NCI-H345 treated with DMSO at 0.1 percent for 48 hours (cell line): ENCODE results near the gene GKN1.
A peak's percentile ranks its signal among the peaks of the same experiment; 100 is the strongest.
"Not testable (repeated sequence)": the region's sequence is repeated elsewhere in the genome, so short reads cannot be mapped to it uniquely, and the experiment has no call there.

Experiments used
- DNase-seq: peaks from one replicate; lab custom pipeline; 2025; ENCODE audit not compliant: unreplicated experiment; lab: John Stamatoyannopoulos, UW

The GKN1 gene, protein sequence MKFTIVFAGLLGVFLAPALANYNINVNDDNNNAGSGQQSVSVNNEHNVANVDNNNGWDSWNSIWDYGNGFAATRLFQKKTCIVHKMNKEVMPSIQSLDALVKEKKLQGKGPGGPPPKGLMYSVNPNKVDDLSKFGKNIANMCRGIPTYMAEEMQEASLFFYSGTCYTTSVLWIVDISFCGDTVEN

DNA sequence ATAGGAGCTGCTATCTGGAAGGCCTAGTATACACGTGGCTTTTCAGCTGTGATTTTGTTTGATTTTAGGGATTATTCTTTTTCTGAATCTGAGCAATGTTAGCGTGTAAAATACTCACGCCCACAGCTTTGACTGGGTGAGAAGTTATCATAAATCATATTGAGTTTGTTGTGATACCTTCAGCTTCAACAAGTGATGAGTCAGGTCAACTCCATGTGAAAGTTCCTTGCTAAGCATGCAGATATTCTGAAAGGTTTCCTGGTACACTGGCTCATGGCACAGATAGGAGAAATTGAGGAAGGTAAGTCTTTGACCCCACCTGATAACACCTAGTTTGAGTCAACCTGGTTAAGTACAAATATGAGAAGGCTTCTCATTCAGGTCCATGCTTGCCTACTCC lies at the start of gene GKN1:
Gene GKN1, plus strand, starts transcription at position 386 of the 400 bp plus-strand sequence. CDS start 42 bp downstream, outside the sequence.
- DNase-seq = no peak

DNA sequence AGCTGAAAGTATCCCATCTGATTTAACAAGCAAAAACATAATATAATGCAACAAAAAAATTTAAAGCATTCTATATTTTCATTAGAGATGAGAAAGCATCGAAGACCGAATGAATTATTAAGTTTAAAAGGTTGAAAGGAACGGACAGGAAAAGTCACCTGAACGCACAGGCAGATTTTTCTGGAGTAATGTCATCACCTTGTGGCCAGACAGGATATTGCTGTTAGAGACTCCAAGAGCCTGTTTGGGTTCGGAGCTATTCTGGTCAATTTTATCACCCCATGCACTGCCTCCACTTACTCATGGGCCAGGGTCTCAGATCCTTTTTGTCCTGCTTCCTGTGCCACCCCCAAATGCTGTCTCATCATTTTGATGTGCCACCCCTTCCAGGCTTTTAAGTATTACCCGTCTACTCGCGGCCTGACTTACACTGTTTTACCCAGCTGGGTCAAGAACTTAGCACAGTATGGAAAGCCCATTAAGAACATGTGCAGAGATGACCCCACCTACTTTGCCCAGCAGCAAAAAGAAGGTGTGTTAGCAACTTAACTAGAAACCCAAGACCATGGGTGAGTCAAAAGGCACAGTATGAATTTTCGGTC lies 49.0 kb upstream of the GKN1 start:
- peak; percentile 38 for DNase-seq

DNA sequence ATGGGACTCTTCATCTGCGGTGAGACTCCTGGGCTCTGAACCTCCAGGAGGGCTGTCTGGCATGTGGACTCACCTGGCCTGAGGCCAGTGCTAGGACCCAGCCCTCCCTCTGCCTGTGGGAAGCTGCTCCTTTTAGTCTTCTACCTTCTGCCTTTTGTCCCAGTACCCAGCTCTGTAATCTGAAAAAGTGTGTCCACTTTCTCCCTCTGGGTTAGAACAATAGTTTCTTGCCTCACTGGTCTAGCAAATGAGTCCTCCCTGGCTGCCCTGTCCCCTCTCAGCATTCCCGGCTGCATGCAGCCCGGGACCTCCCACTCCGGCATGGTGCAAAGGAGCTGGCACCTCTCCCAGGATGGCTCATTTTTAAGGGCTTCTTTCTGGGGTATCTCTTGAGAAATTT lies 47.6 kb upstream of the GKN1 start:
- no peak for DNase-seq

DNA sequence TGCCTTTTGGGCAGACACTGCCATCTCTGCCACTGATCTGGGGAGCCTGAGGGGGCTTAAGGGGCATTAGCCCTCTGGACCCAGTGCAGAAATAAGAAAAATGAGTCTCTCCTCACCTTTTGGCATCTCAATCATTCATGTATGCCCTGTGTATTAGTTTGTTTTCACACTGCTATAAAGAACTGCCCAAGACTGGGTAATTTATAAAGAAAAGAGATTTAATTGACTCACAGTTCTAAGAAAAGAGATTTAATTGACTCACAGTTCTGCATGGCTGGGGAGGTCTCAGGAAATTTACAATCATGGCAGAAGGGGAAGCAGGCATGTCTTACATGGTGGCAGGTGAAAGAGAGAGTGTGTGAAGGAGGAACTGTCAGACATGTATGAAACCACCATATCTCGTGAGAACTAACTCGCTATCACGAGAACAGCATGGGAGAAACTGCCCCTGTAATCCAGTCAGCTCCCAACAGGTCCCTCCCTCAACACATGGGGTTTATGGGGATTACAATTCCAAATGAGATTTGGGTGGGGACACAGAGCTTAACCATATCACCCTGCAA lies 43.2 kb upstream of the GKN1 start:
- no peak for DNase-seq

DNA sequence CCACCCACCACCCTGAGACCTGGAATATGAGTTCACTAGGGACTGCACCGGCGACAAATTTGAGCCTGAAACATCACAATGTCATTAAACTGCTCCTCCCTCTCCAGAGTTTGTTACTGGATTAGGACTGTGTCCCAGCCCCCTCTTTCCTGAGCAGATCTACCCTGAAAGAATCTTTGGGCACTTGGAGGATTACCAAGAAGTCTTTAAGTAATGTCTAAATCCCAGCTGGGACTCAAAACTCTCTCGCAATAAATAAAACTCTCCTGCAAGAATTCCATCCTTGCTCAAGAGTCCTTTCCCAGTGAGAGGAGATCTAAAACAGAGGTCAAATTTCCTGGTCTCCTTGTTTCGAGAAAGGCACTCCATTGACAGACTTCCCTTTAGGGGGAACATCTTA lies 42.6 kb upstream of the GKN1 start:
- no peak for DNase-seq

DNA sequence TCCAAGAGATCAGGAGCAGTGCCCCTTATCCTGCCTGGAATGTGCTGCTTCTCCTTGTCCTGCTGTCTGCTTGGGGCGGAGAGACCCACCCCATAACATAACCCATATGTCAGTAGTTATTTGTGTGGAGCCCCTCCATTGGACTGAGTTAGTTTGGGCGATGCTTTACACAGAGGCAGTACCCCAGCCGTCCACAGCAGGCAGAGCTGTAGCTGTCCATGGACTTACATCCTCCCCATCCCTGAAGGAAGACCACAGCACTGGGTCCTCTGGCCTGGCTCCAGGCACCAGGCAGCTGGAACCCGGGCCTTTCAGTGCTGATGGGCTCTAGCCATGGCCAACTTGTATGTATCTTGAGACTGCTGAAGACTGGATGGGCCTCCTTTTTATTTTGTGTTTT lies 42.0 kb upstream of the GKN1 start:
- no peak for DNase-seq

DNA sequence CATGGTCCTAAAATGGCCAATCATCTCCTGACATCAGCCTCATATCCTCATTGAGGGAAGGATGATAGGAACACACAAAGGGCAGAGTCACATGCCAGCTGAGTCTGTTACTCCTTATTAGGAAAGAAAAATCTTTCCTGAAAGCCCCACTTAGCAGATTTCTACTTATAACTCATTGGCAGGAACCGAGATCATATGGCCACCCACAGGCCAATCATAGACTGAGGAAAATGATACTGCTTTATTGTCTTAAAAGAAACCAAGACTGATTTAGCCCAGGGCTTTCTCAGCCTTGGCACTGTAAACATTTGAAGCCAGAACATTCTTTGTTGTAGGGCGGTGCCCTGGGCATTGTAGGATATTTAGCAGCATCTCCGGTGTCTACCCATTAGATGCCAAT lies 40.4 kb upstream of the GKN1 start:
- no peak for DNase-seq

DNA sequence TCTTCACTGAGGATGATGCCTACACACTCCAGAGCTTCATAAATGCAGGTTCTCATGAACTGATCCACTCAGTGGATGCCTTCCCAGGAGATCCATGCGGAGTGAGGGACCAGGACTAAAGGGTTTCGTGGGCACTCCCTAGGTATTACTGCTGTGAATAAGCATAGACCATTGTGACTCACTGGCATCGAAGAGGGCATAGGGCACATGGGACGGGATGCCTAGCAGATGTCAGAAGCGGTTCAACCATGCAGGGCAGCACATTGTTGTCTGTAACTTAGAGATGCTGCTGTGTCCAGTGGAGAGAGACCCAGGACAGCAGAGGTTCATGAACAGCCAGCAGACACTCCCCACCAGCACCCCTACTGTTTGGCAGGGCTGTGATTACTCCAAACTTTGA lies 39.0 kb upstream of the GKN1 start:
- no peak for DNase-seq

DNA sequence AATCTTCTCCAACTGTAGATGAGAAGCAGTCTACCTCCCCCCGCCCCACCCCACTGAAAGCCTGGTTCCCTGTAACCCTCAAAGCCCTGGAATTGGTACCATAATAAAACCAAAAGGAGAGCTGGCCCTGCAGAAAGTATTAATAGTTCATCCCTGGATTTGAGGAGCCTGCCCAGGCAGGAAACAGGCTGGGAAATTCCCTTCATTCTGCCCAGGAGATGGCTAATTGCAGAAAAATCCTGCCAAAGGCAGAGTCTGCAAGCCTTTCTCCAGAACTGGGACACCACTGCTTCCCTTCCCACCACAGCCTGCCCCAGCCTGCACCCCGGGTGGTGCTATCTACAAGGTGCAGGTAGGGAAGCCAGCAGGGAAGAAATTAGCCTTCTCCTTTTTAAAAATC lies 38.0 kb upstream of the GKN1 start:
- DNase-seq = no peak

DNA sequence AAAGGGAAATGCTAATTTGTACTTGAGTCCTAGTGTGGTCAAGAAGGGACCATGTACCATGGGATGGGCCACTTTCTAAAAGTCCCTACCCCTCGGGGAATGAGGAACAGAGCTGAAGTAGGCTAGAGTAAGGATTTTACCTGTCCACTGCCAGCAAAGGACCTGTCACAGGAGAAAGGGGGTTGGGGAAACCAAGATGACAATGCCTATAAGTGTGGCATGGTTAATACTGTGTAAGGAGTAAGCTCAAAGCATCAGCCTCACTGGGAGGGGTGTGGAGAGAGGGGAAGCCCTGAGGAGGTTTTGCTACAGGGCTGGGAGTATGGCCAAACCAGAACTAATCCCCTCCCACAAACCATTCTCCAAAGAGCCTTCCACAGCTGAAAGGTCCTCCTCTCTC lies 37.5 kb upstream of the GKN1 start:
- DNase-seq = no peak

DNA sequence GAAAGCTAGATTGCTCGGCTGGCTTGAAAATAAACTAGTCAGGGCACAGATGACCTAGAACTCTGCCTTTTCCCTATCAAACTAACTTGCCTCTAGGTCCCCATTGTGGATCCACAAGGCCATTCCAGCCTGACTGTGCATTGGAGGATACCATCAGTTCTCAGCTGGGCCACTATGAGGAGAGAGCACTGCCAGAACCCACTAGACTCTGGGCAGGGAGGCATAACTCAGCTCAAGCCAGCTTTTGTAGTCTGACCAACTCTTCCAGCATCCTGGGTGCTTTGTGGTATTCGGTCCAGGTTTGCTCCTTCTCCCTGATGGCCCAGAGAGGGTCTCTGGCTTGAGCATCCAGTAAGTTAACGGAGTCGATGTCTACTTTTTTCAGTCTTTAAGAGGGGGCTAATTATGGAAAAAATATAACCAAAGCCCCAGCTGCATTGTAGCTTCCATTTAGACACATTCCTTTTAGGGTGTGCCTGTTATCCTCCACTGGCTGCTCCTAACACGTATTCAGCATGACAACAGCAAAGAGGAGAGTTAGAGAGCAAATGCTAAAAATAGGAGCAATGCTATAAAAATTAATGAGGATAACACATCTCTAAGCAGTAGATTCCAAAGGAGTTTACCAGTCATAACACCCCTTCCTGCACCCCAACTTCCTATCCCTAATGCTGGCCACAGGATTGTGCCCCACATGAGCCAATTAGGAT lies 36.9 kb upstream of the GKN1 start:
- DNase-seq = no peak

DNA sequence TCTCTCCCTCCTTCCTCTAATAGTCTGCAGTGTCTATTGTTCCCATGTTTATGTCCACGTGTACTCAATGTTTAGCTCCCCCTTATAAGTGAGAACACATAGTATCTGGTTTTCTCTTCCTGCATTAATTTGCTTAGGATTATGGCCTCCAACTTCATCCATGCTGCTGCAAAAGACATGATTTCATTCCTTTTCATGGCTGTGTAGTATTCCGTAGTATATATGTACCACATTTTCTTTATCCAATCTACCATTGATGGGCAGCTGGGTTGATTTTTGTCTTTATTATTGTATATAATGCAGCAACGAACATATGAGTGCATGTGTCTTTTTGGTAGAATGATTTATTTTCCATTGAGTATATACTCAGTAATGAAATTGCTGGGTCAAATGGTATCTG lies 35.5 kb upstream of the GKN1 start:
- no peak for DNase-seq

DNA sequence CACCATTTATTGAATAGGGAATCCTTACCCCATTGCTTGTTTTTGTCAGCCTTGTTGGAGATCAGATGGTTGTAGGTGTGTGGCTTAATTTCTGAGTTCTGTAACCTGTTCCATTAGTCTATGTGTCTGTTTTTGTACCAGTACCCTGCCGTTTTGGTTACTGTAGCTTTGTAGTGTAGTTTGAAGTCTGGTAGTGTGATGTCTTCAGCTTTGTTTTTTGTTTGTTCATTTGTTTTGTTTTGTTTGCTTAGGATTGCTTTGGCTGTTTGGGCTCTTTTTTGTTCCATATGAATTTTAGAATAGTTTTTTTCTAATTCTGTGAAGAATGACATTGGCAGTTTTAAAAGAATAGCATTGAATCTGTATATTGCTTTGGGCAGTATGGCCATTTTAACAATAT lies 34.5 kb upstream of the GKN1 start:
- DNase-seq = no peak

DNA sequence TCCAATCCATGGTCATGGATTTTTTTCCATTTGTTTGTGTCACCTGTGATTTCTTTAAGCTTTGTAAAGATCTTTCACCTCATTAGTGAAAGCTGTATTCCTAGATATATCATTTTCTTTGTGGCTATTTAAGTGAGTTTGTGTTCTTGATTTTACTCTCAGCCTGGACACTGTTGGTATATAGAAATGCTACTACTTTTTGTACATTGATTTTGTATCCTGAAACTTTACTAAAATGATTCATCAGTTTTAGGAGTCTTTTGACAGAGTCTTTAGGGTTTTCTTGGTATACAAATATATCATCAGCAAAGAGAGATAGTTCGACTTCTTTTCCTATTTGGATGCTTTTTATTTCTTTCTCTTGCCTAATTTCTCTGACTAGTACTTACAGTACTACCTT lies 34.1 kb upstream of the GKN1 start:
- DNase-seq = no peak

DNA sequence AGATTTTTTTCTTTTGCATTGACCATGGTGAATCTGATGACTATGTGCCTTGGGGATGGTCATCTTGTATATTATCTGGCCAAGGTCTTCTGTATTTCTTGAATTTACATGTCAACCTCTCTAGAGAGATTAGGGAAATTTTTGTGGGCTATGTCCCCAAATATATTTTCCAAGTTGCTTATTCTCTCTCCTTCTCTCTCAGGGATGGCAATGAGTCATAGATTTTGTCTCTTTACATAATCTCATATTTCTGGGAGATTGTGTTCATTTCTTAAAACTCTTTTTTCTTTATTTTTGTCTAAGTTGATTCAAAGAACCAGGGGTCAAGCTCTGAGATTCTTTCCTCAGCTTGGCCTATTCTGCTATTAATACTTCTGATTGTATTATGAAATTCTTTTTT lies 31.6 kb upstream of the GKN1 start:
- no peak for DNase-seq

DNA sequence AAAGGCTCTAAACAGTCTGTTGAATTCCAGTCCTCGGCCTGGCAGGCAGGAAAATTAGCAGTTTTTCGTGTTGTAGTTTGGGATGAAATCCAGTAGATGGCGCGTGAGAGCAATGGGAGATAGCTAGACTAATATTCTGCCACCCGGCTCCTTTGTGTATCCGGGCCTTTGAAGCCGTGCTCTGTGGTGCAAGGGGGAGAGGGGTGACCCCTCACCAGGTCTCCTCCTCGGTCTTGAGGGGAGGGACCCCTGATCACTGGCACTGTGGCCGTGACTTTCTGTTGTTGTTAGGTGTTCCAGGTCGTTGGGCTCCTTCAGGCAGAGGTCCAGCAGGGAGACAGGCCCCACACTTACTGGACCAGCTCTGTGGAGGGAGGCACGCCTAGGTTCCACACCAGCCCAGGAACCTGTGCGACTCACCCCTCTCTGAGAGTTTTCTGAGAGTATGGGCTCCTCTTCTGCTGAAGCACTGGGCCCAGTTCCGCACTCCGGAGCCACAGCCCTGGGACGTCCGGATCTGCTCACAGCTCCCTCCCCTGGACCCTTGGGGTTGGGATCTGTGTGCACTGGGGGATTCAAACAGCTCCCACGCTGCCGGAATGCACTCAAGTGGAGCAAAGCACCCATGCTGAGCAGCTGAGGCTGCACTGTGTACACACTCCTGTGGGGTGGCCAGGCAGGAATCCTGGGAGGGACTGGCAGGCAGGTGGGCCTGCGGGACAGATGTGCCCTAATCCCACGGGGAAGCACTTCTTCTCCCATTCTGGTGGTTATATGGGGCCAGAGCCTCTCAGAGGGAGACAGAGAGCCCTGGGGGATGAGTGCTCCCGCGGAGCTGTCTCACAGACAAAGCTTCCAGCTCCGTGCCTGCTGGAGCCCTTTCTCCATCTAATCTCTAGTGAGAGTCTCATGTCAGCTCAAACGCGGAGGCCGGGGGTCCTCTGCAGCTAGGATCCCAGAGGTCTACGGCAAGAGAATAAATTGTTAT lies 30.6 kb upstream of the GKN1 start:
- DNase-seq = peak; percentile 85

DNA sequence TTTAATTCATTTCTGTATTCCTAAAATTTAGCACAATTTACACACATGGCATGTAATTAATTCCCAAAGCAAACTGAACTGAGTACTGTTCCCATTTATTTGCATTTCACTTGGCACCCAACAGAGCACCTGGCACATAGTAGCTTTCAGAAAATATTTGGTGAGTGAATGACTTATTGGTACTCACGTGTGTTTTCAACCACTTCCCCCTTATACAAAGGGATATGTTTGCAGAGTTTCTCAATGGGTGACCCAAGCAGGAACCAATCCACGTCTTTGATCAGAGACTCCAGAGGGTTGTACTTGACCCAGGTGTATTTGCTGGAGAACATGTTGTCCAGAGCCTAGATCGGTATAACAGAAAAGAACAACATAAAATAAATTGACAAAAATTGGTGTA lies 28.3 kb upstream of the GKN1 start:
- DNase-seq = peak; percentile 91

DNA sequence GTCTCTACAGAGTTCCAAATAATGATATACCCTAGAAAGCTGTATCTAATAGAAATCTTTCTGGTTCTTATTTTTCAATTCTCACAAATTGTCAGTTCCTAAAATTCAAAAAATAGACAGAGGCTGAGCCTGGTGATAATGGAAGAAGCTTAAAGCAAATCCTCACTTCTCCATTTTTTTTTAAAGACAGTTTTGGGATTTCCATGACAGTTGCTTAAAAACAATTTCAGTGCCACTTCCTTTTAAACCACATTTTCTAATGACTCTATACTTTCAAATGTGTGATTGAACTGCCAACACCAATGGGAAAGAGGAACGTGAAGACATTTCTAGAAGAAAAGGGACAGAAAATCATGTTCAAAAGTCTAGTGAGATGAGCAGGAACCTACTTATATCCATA lies 25.7 kb upstream of the GKN1 start:
- DNase-seq = no peak

DNA sequence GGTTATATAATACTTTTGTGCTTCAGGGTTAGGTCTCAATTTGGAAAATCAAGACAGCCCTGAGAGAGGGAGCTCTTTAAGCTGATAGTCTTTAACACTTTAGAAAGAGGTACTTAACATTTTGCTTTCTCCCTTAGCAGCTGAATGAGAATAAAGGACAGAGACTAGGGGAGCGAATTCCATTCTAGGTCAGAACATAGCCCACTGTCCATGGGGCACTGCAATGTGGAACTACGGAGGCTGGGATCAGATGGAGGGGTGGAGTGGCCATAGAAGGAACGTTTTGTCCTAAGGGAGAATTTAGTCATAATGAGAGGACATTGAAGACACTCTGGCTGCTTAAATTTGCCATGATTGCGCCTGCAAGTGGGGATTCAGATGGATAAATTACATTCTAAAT lies 22.5 kb upstream of the GKN1 start:
- DNase-seq = no peak

DNA sequence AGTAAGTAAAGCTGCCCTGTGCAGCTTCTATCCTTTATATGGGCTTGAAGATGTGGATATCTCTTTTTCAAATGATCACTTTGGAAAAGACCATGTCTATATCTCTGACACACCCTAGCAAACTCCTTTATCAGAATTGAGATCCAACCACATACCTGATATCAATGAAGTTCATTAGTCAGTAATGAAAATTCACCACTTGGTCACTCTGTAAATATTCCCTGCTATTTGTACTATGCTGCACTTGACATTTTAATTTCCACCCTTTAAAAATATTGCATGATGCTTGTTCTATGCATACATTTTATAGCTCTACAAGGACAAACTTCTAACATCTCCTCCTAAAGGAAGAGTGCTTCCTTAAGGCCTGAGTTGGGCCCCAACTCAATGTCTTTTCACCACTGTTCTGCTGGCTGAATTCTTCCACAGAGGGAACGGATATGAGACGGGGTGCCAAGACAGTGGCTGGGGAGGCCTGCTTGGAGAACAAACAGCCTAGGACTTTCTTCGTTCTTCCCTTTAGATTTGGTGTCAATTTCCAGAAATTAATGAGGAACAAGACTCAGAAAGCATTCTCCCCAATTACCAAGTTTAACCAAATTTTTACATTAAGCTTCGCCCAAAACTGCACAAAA lies 21.4 kb upstream of the GKN1 start, which contains the start of gene GKN2:
Gene GKN2, minus strand, starts transcription at position 7 of the 635 bp plus-strand sequence. CDS start 32 bp downstream, outside the sequence.
- DNase-seq = no peak

DNA sequence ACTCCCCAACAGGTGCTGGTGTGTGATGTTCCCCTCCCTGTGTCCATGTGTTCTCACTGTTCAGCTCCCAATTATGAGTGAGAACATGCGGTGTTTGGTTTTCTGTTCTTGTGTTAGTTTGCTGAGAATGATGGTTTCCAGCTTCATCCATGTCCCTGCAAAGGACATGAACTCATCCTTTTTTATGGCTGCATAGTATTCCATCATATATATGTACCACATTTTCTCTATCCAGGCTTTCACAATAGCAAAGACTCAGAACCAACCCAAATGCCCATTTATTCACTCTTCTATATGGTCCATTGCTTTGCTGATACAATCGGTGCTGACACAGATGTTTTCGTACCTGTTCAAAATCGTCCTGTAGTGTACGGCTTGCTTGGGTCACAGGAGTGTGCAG lies 19.0 kb upstream of the GKN1 start:
- DNase-seq = not testable (repeated sequence)
